Erythroblast (primary cell): ENCODE results near the gene MAD1L1.

ENCODE experiments used
- DNase-seq, 2 experiments: peaks; one replicate each; lab custom pipeline; 2025; lab: John Stamatoyannopoulos, UW
- GATA1 ChIP-seq: IDR thresholded peaks from 2 replicates; pipeline ENCODE4 v1.6.1; 2011; ENCODE audit warnings: low read depth, mild to moderate bottlenecking, control low read depth, low read length, moderate library complexity
- POLR2A ChIP-seq: IDR thresholded peaks from 2 replicates; pipeline ENCODE4 v1.6.1; 2011; ENCODE audit warnings: mild to moderate bottlenecking, low read length

The MAD1L1 gene

GRCh38 chr7:2126621-2127020, 106.1 kb downstream of the MAD1L1 start:
- no peak for DNase-seq
- TF ChIP-seq POLR2A (no peak), GATA1 (no peak)

GRCh38 chr7:2125931-2126330, 106.8 kb downstream of the MAD1L1 start:
- DNase-seq: no peak
- TF ChIP-seq GATA1 (no peak), POLR2A (no peak)

GRCh38 chr7:2124604-2125345, 108.0 kb downstream of the MAD1L1 start:
- no peak for DNase-seq
- TF ChIP-seq POLR2A: no peak
- TF ChIP-seq GATA1: no peak

- TF ChIP-seq POLR2A (no peak), GATA1 (no peak)
- DNase-seq: no peak
Measured at GRCh38 chr7:2123916-2124315, 108.8 kb downstream of the MAD1L1 start.

GRCh38 chr7:2123360-2123759, 109.4 kb downstream of the MAD1L1 start:
- TF ChIP-seq GATA1 (no peak), POLR2A (no peak)
- no peak for DNase-seq

- TF ChIP-seq POLR2A: no peak
- TF ChIP-seq GATA1: no peak
- no peak for DNase-seq
Measured at GRCh38 chr7:2122651-2123050, 110.1 kb downstream of the MAD1L1 start.

- DNase-seq: no peak
- no peak for TF ChIP-seq GATA1
- no peak for TF ChIP-seq POLR2A
Measured at GRCh38 chr7:2120841-2121830, 111.6 kb downstream of the MAD1L1 start.

- peak; percentile 57 to 59 for DNase-seq
- TF ChIP-seq GATA1 (no peak), POLR2A (no peak)
Measured at GRCh38 chr7:2120251-2120660, 112.5 kb downstream of the MAD1L1 start.

GRCh38 chr7:2118630-2119190, 114.0 kb downstream of the MAD1L1 start:
- no peak for DNase-seq
- no peak for TF ChIP-seq POLR2A
- TF ChIP-seq GATA1: no peak

GRCh38 chr7:2118056-2118455, 114.7 kb downstream of the MAD1L1 start:
- no peak for DNase-seq
- TF ChIP-seq POLR2A (no peak), GATA1 (no peak)

- DNase-seq: no peak
- TF ChIP-seq POLR2A (no peak), GATA1 (no peak)
Measured at GRCh38 chr7:2117646-2118045, 115.1 kb downstream of the MAD1L1 start.

GRCh38 chr7:2116989-2117591, 115.7 kb downstream of the MAD1L1 start:
- peak; percentile 12 to 26 for DNase-seq
- no peak for TF ChIP-seq GATA1
- TF ChIP-seq POLR2A: no peak

GRCh38 chr7:2116448-2116810, 116.3 kb downstream of the MAD1L1 start:
- TF ChIP-seq GATA1 (no peak), POLR2A (no peak)
- DNase-seq: no peak
